Measurements from ENCODE around the gene TAPBPL. TPM values are rescaled to one million over a fixed set of nuclear protein-coding genes. Genes with fewer than 3 reads are reported as not detected.

Gene TAPBPL
- total and polyA plus RNA-seq, 2 of the 13 experiments (the other 11 are each of a cell fraction or from before 2014, with no cell fraction given) = 10.0 to 14.5 TPM

DNA sequence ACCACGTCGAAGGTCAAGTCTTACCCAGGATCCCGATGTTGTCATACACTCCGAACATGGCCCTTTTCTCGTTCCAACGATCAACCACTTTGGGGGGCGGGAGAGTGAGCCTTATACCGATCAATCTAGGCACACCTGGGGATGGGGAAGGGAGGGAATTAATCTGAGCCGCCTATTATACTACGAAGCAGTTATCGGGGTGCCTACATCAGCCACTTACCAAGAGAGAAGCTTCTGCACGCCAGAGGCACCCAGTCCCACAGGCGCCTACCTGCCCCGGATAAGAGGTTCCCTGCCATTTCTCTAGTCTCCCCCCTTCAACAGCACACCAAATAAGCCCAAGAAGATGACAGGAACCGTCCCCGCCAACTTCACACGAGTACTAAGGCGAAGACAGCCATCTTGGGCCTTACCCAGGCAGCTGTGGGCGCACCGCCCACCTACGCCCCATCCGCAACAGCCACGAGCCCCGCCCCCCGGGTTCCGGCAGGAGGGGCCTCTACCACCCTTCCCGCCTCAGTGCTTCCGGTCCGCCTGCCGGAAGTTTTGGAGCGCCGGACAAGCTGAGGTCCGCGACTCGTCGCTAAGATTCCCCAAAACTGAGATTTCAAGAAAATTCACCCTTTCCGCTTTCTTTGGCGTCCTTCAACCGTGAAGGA is 41.1 kb downstream of the TAPBPL start, which contains the start of gene MRPL51 (continued):
- no peak for TF ChIP-seq NFE2 (CRISPR knock-in tag; IDR thresholded peaks at IDR 0.05)
- TF ChIP-seq HNRNPK (IDR thresholded peaks at IDR 0.05; ENCODE audit: low read depth, low read length, poor library complexity, severe bottlenecking) = peak; percentile 27
- no peak; the same call in 1 of the 2 replicates for TF ChIP-seq PHF21A (CRISPR knock-in tag; IDR thresholded peaks at IDR 0.05)
- TF ChIP-seq ZNF430 (CRISPR knock-in tag; IDR thresholded peaks at IDR 0.05) = peak; percentile 75; the same call in 1 of the 2 replicates
- peak; percentile 60; the same call in 1 of the 2 replicates for TF ChIP-seq TGIF2 (CRISPR knock-in tag; IDR thresholded peaks at IDR 0.05)
- TF ChIP-seq, protein P1, sequence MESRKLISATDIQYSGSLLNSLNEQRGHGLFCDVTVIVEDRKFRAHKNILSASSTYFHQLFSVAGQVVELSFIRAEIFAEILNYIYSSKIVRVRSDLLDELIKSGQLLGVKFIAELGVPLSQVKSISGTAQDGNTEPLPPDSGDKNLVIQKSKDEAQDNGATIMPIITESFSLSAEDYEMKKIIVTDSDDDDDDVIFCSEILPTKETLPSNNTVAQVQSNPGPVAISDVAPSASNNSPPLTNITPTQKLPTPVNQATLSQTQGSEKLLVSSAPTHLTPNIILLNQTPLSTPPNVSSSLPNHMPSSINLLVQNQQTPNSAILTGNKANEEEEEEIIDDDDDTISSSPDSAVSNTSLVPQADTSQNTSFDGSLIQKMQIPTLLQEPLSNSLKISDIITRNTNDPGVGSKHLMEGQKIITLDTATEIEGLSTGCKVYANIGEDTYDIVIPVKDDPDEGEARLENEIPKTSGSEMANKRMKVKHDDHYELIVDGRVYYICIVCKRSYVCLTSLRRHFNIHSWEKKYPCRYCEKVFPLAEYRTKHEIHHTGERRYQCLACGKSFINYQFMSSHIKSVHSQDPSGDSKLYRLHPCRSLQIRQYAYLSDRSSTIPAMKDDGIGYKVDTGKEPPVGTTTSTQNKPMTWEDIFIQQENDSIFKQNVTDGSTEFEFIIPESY (CRISPR knock-in tag; IDR thresholded peaks at IDR 0.05) = no peak
- TF ChIP-seq, protein P2, sequence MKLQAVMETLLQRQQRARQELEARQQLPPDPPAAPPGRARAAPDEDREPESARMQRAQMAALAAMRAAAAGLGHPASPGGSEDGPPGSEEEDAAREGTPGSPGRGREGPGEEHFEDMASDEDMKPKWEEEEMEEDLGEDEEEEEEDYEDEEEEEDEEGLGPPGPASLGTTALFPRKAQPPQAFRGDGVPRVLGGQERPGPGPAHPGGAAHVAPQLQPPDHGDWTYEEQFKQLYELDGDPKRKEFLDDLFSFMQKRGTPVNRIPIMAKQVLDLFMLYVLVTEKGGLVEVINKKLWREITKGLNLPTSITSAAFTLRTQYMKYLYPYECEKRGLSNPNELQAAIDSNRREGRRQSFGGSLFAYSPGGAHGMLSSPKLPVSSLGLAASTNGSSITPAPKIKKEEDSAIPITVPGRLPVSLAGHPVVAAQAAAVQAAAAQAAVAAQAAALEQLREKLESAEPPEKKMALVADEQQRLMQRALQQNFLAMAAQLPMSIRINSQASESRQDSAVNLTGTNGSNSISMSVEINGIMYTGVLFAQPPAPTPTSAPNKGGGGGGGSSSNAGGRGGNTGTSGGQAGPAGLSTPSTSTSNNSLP (IDR thresholded peaks at IDR 0.05; ENCODE audit: low read depth, low read length) = no peak
- no peak for TF ChIP-seq ZFP36L2 (CRISPR knock-in tag; IDR thresholded peaks at IDR 0.05)
- TF ChIP-seq, protein P3, sequence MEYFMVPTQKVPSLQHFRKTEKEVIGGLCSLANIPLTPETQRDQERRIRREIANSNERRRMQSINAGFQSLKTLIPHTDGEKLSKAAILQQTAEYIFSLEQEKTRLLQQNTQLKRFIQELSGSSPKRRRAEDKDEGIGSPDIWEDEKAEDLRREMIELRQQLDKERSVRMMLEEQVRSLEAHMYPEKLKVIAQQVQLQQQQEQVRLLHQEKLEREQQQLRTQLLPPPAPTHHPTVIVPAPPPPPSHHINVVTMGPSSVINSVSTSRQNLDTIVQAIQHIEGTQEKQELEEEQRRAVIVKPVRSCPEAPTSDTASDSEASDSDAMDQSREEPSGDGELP (IDR thresholded peaks at IDR 0.05; ENCODE audit: borderline replicate concordance, low read depth) = peak; percentile 82; the same call in 1 of the 2 replicates
- TF ChIP-seq, protein P4, sequence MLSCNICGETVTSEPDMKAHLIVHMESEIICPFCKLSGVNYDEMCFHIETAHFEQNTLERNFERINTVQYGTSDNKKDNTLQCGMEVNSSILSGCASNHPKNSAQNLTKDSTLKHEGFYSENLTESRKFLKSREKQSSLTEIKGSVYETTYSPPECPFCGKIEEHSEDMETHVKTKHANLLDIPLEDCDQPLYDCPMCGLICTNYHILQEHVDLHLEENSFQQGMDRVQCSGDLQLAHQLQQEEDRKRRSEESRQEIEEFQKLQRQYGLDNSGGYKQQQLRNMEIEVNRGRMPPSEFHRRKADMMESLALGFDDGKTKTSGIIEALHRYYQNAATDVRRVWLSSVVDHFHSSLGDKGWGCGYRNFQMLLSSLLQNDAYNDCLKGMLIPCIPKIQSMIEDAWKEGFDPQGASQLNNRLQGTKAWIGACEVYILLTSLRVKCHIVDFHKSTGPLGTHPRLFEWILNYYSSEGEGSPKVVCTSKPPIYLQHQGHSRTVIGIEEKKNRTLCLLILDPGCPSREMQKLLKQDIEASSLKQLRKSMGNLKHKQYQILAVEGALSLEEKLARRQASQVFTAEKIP (CRISPR knock-in tag; IDR thresholded peaks at IDR 0.05; ENCODE audit: borderline replicate concordance) = no peak
- TF ChIP-seq ZNF441 (CRISPR knock-in tag; IDR thresholded peaks at IDR 0.05; ENCODE audit: borderline replicate concordance) = no peak
- TF ChIP-seq, protein P5, sequence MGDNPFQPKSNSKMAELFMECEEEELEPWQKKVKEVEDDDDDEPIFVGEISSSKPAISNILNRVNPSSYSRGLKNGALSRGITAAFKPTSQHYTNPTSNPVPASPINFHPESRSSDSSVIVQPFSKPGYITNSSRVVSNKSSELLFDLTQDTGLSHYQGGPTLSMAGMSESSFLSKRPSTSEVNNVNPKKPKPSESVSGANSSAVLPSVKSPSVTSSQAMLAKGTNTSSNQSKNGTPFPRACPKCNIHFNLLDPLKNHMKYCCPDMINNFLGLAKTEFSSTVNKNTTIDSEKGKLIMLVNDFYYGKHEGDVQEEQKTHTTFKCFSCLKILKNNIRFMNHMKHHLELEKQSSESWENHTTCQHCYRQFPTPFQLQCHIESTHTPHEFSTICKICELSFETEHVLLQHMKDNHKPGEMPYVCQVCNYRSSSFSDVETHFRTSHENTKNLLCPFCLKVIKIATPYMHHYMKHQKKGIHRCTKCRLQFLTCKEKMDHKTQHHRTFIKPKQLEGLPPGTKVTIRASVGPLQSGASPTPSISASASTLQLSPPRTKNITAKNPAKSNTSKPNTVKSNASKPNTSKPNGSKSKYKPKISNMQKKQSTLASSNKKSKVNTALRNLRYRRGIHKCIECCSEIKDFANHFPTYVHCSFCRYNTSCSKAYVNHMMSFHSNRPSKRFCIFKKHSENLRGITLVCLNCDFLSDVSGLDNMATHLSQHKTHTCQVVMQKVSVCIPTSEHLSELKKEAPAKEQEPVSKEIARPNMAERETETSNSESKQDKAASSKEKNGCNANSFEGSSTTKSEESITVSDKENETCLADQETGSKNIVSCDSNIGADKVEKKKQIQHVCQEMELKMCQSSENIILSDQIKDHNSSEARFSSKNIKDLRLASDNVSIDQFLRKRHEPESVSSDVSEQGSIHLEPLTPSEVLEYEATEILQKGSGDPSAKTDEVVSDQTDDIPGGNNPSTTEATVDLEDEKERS (CRISPR knock-in tag; IDR thresholded peaks at IDR 0.05) = no peak; the same call in 1 of the 2 replicates
- TF ChIP-seq JUN (CRISPR knock-in tag; IDR thresholded peaks at IDR 0.05) = no peak
- TF ChIP-seq, protein P6, sequence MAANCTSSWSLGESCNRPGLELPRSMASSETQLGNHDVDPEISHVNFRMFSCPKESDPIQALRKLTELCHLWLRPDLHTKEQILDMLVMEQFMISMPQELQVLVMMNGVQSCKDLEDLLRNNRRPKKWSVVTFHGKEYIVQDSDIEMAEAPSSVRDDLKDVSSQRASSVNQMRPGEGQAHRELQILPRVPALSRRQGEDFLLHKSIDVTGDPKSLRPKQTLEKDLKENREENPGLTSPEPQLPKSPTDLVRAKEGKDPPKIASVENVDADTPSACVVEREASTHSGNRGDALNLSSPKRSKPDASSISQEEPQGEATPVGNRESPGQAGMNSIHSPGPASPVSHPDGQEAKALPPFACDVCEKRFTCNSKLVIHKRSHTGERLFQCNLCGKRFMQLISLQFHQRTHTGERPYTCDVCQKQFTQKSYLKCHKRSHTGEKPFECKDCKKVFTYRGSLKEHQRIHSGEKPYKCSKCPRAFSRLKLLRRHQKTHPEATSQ (CRISPR knock-in tag; IDR thresholded peaks at IDR 0.05; ENCODE audit: borderline replicate concordance) = peak; percentile 66; the same call in 1 of the 2 replicates
- no peak for TF ChIP-seq ZMAT3 (CRISPR knock-in tag; conservative IDR thresholded peaks at IDR 0.05)
- TF ChIP-seq MATR3 (CRISPR knock-in tag; IDR thresholded peaks at IDR 0.05) = no peak
- no peak for TF ChIP-seq DNMT1 (CRISPR knock-in tag; IDR thresholded peaks at IDR 0.05)
- TF ChIP-seq ZNF124 (CRISPR knock-in tag; IDR thresholded peaks at IDR 0.05) = no peak; the same call in 1 of the 2 replicates
- no peak for TF ChIP-seq ZNF879 (CRISPR knock-in tag; IDR thresholded peaks at IDR 0.05)

Measured in HepG2 (cell line).